HL-60 (cell line): ENCODE data around the gene MACF1.

Experiments
- DNase-seq, 2 experiments: peaks; one replicate each; pipeline ENCODE4 v3.0.0-alpha.2; 2010 to 2020; ENCODE audit warnings: low read depth in 1 of 2, low spot score in 1 of 2
- H3K27ac ChIP-seq: fragments of 250-450 bp; sonication (Bioruptor Pico); replicated peaks from 2 replicates; pipeline ENCODE4 v1.5.1; 2020; ENCODE audit warnings: mild to moderate bottlenecking, moderate library complexity
- H3K27me3 ChIP-seq: fragments of 250-450 bp; sonication (Bioruptor Pico); 2 replicates; pipeline ENCODE4 v1.5.1; 2021; ENCODE audit warnings: mild to moderate bottlenecking, moderate library complexity; ENCODE audit not compliant: insufficient read depth, poor library complexity, severe bottlenecking
- H3K4me3 ChIP-seq: replicated peaks from 2 replicates; pipeline ENCODE4 v1.5.1; 2011; ENCODE audit warnings: mild to moderate bottlenecking, control low read depth, low read length; ENCODE audit not compliant: insufficient read depth
- GABPA ChIP-seq: IDR thresholded peaks from 2 replicates; pipeline ENCODE4 v1.6.1; 2012; ENCODE audit warnings: low read depth
- POLR2AphosphoS5 ChIP-seq: IDR thresholded peaks from 2 replicates; pipeline ENCODE4 v1.6.1; 2012; ENCODE audit warnings: low read depth
- SPI1 ChIP-seq: IDR thresholded peaks from 2 replicates; pipeline ENCODE4 v1.6.1; 2012; ENCODE audit warnings: low read depth, mild to moderate bottlenecking, borderline replicate concordance
- TF ChIP-seq, protein P1 (sequence below): IDR thresholded peaks from one replicate; pipeline ENCODE4 v1.5.1; 2011; ENCODE audit warnings: low read length, control low read depth, inconsistent platforms; ENCODE audit not compliant: insufficient read depth
- TF ChIP-seq, protein P2 (sequence below): IDR thresholded peaks from 2 replicates; pipeline ENCODE4 v1.6.1; 2012; ENCODE audit warnings: low read depth; ENCODE audit not compliant: insufficient replicate concordance

MACF1 gene

DNA sequence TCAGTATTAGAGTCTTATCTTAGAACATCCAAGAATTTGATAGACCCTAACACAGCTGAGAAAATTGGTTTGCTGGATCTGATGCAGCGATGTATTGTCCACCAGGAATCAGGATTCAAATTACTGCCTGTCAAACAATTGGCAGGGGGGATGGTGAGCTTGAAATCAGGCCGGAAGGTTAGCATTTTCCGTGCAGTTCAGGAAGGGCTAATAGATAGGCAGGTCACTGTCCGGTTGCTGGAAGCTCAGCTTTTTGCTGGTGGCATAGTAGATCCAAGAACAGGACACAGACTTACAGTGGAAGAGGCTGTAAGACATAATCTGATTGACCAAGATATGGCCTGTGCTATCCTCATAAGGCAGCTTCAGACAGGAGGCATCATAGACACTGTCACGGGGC, 127.2 kb downstream of the MACF1 start:
- no peak for DNase-seq
- Histone ChIP-seq H3K27ac (no peak overlapping the region), H3K4me3 (no peak overlapping the region), H3K27me3 (no peaks in the 10 kb centered on the region)
- TF ChIP-seq, protein P1, sequence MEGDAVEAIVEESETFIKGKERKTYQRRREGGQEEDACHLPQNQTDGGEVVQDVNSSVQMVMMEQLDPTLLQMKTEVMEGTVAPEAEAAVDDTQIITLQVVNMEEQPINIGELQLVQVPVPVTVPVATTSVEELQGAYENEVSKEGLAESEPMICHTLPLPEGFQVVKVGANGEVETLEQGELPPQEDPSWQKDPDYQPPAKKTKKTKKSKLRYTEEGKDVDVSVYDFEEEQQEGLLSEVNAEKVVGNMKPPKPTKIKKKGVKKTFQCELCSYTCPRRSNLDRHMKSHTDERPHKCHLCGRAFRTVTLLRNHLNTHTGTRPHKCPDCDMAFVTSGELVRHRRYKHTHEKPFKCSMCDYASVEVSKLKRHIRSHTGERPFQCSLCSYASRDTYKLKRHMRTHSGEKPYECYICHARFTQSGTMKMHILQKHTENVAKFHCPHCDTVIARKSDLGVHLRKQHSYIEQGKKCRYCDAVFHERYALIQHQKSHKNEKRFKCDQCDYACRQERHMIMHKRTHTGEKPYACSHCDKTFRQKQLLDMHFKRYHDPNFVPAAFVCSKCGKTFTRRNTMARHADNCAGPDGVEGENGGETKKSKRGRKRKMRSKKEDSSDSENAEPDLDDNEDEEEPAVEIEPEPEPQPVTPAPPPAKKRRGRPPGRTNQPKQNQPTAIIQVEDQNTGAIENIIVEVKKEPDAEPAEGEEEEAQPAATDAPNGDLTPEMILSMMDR: no peak
- no peak for TF ChIP-seq SPI1
- no peak for TF ChIP-seq GABPA
- TF ChIP-seq, protein P2, sequence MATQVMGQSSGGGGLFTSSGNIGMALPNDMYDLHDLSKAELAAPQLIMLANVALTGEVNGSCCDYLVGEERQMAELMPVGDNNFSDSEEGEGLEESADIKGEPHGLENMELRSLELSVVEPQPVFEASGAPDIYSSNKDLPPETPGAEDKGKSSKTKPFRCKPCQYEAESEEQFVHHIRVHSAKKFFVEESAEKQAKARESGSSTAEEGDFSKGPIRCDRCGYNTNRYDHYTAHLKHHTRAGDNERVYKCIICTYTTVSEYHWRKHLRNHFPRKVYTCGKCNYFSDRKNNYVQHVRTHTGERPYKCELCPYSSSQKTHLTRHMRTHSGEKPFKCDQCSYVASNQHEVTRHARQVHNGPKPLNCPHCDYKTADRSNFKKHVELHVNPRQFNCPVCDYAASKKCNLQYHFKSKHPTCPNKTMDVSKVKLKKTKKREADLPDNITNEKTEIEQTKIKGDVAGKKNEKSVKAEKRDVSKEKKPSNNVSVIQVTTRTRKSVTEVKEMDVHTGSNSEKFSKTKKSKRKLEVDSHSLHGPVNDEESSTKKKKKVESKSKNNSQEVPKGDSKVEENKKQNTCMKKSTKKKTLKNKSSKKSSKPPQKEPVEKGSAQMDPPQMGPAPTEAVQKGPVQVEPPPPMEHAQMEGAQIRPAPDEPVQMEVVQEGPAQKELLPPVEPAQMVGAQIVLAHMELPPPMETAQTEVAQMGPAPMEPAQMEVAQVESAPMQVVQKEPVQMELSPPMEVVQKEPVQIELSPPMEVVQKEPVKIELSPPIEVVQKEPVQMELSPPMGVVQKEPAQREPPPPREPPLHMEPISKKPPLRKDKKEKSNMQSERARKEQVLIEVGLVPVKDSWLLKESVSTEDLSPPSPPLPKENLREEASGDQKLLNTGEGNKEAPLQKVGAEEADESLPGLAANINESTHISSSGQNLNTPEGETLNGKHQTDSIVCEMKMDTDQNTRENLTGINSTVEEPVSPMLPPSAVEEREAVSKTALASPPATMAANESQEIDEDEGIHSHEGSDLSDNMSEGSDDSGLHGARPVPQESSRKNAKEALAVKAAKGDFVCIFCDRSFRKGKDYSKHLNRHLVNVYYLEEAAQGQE: no peak
- no peak for TF ChIP-seq POLR2AphosphoS5

DNA sequence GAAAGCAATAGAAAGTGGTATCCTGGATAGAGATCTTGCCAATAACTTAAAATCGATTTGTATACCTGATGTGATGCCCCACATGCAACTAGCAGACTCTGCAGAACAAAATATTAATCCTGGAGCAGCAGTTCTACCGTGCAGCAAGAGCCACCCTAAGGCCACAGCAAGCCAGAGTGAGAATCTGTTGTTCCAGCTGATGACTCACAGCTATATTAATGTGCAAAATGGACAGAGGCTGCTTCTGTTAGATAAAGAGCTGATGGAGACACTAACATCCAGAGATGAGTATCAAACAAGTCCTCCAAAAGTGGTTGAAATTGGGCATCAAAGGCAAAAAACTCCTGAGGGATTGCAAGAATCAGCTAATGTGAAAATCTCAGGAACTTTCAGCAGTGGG, 127.8 kb downstream of the MACF1 start:
- no peak overlapping the region for H3K4me3 ChIP-seq
- H3K27me3 ChIP-seq: no peaks in the 10 kb centered on the region
- no peak overlapping the region for H3K27ac ChIP-seq
- TF ChIP-seq POLR2AphosphoS5: no peak
- TF ChIP-seq SPI1: no peak
- TF ChIP-seq, protein P2: no peak
- TF ChIP-seq, protein P1: no peak
- no peak for TF ChIP-seq GABPA
- DNase-seq: no peak

DNA sequence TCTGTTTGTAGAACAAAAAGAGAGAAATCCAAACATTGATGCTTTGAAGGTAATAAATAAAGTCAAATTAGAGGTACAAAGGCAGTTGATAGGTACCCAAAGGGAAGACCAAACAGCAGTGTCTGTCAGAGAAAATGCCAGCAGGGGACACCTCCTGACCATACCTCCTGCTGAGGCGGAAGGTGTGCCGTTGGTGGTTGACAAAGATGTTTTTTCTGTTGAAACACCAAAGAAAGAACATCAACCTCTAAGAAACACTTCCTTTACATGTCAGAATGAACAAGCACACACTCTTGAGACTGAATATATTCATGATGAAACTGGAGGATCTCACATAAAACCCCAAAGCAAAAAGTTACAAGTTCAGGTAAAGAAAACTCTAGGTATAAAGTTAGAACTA, 128.3 kb downstream of the MACF1 start:
- TF ChIP-seq, protein P2: no peak
- TF ChIP-seq POLR2AphosphoS5: no peak
- TF ChIP-seq SPI1: no peak
- TF ChIP-seq, protein P1: no peak
- TF ChIP-seq GABPA: no peak
- no peak overlapping the region for H3K27ac ChIP-seq
- H3K27me3 ChIP-seq: no peaks in the 10 kb centered on the region
- DNase-seq: no peak
- no peak overlapping the region for H3K4me3 ChIP-seq
